Stimulated activated CD8-positive, alpha-beta memory T cell treated with anti-CD3 and anti-CD28 coated beads, Interleukin-7, amount 100 ng/mL, for 24 hours (primary cell): ENCODE data around the gene CACNA1I.
"Not testable (repeated sequence)": the region's sequence is repeated elsewhere in the genome, so short reads cannot be mapped to it uniquely, and the experiment has no call there.

Experiments
- DNase-seq: peaks from one replicate; pipeline ENCODE4 v3.0.0-alpha.2; 2020; ENCODE audit warnings: low read depth

Gene CACNA1I

GRCh38 chr22:39570665-39571064, at the start of gene CACNA1I:
Gene CACNA1I, plus strand, starts transcription at chr22:39570753. Its CDS starts 0 bp downstream, at chr22:39570753.
- no peak for DNase-seq

DNA sequence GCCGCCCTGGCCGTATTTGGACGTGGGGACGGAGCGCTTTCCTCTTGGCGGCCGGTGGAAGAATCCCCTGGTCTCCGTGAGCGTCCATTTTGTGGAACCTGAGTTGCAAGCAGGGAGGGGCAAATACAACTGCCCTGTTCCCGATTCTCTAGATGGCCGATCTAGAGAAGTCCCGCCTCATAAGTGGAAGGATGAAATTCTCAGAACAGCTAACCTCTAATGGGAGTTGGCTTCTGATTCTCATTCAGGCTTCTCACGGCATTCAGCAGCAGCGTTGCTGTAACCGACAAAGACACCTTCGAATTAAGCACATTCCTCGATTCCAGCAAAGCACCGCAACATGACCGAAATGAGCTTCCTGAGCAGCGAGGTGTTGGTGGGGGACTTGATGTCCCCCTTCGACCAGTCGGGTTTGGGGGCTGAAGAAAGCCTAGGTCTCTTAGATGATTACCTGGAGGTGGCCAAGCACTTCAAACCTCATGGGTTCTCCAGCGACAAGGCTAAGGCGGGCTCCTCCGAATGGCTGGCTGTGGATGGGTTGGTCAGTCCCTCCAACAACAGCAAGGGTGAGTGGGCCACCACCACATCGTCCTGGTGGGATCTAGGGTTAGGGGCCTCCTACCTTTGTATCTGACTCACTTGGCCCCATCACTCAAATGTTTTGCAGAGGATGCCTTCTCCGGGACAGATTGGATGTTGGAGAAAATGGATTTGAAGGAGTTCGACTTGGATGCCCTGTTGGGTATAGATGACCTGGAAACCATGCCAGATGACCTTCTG, 49.3 kb upstream of the CACNA1I start:
- DNase-seq: not testable (repeated sequence)

DNA sequence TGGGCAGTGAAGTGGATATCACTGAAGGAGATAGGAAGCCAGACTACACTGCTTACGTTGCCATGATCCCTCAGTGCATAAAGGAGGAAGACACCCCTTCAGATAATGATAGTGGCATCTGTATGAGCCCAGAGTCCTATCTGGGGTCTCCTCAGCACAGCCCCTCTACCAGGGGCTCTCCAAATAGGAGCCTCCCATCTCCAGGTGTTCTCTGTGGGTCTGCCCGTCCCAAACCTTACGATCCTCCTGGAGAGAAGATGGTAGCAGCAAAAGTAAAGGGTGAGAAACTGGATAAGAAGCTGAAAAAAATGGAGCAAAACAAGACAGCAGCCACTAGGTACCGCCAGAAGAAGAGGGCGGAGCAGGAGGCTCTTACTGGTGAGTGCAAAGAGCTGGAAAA, 48.5 kb upstream of the CACNA1I start:
- DNase-seq: not testable (repeated sequence)

GRCh38 chr22:39522567-39523300, 47.8 kb upstream of the CACNA1I start:
- no peak for DNase-seq

DNA sequence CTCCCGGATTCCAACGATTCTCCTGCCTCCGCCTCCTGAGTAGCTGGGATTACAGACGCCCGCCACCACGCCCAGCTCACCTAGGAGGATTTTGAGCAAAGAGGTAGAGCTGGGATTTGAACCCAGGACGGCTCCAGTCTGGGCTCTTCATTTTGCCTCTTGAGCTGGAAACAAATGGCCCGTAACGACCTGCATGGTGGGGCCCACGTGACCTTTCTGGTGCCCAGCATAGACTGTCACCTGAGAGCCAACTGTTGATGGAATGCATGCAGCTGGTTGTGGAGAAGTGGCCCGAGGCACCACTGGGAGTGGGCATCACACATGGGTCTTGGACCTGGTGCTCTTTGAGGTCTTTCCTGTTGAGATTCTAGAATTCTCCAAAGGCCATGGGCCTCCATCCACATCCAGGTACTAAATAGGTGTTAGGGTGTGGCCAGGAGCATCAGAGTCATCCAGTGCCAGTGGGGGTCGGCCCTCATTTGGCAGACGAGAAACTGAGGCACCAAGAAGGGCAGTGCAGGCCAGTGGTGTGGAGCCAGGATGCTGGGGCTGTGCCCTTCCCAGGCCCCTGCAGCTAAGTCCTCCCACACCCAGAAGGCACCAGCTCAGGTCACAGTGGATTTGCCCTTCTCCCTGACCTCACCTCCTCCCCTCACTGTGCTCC, 46.3 kb upstream of the CACNA1I start:
- no peak for DNase-seq

DNA sequence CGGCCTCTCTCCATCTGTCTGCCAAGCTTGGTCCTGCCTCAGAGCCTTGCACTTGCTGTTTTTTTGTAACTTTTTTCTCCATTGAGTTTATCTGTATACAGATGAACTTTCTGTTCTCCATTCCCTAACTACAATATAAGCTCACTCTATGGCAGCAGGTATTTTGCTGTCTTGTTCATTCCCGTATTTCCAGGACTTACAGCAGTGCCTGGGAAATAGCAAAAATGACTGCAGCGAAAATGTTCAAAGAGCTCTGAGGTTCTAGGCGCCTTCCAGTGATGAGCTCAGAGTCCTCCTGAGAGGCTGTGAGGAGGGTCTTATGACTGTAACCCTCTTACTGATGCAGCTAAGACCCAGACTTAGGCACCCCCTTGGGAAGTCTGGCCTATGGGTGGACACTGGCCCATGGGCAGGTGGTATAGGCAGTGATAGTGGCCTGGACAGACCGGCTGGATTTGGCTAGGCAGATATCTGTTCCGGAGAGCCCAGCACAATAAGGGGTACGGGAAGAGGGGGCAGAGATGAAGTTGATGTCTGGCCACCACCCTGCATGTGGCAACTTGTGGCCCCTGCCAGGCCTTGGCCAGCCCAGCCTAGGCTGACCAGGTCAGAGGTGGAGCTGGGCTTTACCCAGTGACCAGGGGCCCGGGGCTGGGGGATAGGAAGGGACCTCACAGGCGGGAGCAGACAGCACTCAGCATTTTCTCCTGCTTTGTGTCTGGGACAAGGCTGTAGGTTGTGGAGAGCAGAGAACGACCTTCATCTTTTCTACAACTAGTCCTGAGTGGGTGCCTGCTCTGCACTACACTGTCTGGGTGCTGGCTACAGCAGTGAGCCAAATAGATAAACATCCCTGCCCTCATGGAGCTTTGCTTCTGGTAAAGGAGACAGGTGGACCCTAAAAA, 45.5 kb upstream of the CACNA1I start:
- DNase-seq: no peak

DNA sequence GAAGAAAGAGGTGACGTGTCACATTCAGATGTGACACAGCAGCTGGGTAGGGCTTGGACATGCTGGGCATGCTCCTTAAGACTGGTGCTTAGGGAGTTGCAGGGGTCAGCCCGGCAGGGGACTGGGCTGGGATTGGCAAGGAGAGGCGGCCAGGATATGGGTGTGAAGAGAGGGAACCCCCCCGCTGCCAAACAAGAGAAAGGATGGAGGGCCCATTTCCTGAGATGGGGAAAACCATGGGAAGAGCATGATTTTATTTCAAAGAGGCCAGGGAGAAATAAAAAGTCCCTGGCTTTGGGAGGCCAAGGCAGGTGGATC, 44.9 kb upstream of the CACNA1I start:
- DNase-seq: no peak

DNA sequence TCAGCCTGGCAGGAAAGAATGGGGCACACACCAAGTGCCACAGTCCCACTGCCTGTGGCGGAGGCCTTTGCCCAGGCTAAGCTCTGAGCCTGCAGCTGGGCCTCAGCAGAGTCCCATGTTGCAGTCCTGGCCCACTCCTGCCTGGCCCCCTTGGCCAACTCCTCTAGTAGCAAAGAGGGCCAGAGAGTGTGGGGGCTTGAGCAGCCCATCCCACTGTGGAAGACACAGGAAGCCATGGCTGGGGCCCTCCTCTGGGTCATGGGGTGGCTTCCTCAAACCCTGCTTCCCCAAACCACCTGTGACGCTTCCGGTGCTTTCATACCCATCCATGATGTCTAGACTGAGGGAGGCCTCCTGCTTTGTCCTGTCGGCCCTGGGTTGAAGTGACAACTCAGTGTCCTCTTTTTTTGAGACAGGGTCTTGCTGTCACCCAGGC, 43.8 kb upstream of the CACNA1I start:
- no peak for DNase-seq

DNA sequence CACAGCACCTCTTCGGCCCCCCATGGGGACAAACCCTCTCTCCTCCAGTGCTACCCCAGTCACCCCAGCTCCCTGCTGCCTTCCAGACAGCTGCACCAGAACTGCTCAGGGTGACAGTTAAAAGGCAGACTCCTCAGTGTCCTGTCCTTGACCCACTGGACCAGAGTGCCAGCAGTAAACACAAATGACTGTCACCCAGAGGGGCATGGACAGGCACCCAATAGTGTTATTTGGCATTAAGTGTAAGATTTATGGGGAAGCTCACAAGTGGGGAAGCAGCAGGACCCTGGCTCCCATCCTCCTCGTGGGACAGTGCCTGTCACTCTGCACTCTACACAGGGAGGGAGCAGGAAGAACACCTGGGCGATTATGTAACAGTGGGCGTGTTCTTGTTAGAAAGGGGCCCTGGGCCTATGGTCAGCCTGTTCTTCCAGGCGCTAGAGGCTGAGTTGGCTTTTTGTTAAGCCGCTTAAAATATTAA, 43.0 kb upstream of the CACNA1I start:
- no peak for DNase-seq

- no peak for DNase-seq
Measured at GRCh38 chr22:39528080-39528661, 42.4 kb upstream of the CACNA1I start.

DNA sequence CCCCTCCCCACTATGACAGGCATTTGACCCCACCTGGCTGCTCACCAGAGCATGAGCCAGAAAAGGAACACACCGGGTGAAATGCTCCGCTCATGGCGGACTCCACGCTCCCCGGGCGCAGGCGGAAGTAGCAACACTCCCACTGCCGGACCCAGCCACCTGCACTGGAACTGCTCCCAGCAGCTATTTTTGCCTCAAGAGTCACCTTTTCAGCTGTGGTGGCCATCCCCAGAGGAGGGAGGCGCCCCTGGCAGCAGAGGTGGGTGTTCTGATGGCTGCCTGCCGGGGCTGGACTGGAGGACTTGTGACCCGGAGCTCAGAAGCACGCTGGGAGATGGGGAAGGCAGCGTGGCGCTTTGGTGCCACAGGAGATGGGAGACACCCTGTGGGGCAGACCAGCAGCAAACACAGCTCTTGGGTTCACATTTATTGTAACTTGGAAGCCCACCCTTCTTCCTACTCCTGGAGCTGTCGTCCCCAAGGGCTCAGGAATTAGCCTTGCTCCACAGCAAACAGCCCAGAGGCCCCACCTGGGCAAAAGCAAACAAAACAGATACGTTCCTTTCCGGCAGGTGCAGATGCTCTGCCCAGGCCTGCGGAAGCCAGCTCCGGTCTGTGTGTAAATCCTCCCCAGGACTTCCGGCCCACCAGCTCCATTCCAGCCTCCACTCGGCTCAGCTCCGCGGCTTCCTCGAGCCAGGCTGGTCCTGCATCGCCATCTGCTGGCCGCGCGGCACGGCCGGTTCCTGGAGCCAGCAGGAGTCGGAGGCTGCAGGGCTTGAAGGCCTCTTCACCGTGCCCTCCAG, 41.7 kb upstream of the CACNA1I start:
- peak; percentile 75 for DNase-seq

DNA sequence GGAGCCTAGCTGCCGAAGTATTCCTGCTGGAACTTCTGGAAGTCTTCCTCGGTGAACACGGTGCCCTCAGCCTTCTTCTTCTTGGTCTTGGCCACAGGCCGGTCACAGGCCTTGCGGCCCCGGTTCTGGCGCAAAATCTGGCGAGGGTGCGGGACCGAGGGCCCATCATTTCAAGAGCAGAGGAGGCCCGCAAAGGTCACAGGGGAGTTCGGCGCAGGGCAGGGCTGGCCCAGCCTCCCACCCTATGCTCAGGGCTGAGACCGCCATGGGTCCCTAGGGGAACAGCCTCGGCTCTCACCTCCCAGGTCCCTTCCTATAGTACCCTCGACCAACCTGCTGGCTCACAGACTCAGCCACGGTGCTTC, 41.1 kb upstream of the CACNA1I start:
- DNase-seq: no peak

DNA sequence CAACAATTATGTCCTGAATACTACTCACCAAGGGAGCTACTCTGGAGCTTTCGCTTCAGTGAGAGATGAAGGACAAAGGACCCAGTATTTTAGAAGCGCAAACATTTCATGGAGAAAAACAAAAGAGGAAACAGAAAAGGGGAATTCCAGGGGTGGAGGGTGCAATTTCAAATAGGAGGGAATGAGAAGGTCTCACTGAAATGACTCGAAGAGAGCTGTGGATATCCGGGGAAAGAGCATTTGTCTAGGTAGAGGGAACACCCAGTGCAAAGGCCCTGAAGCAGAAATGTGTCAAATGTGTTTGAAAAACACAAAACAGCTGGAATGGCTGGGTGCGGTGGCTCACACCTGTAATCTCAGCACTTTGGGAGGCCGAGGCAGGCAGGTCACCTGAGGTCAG, 40.4 kb upstream of the CACNA1I start:
- DNase-seq: no peak

DNA sequence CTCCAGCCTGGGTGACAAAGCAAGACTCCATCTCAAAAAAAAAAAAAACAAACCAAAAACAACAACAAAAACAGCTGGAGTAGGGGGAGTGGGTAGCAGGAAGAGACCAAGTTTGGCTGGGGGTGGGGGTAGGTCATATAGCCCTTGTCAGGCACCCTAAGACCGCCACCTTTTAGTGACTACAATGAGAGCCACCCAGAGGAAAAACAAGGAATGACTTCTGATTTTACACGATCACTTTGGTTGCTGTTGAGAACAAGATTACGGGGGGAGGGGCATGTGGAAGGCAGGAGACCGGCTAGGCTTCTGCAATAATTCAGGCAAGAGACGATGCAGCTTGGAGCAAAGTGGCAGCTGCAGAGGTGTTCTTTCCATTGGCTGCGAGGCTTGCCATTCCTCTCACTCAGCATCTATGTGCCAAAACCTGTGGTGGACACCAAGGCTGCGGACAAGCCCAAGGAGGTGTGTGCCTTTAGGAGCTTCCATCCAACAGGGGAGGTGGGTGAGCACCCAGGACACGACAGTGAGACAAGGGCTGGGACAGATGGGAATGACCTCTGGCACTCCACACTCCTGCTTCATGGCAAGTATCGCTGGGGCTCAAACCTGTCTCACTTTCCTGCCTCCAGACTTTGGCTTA, 39.7 kb upstream of the CACNA1I start:
- no peak for DNase-seq

DNA sequence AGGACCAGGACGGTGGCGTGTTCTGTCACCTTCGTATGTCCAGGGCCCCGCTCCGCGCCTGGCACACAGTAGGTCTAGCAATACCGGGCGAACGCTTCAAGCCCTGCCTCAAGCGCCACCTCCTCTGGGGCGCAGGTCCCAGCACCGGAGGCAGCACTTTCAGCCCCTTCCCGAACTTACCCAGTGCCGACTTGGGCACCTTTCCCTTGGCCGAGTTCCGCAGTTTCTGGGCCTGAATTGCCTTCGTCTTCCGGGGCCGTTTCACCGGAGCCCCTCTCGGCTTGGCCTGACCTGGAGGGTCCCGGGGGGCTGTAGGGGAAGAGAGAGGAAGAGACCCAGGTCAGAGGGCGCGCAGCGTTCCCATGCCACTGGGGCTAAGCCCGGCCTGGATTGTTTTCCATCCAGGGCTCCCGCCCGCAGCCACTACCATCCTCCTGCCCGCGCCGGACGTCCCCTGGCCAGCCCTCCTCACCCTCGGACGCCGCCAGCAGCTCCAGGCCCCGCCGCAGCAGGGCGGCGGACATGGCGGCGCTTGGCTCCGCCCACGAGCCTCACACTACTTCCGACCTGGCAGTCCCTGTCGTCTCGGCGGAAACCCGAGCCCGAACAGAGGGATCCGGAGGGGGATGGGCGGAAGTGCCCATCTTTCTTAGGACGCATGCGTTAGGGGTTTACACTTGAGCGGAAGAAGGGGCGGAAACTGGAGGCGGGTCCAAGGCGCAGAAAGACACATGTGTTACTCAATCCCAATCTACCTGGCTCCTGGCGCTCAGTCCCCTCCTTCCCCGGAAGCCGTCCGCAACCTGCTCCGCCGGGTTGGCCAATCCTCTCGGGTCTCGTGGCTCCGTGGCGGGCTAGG, 38.1 kb upstream of the CACNA1I start, which contains the start of gene RPS19BP1:
Gene RPS19BP1, minus strand, starts transcription at position 534 of the 859 bp plus-strand sequence. Its CDS starts 10 bp downstream, at position 524.
- peak; percentile 98 for DNase-seq

DNA sequence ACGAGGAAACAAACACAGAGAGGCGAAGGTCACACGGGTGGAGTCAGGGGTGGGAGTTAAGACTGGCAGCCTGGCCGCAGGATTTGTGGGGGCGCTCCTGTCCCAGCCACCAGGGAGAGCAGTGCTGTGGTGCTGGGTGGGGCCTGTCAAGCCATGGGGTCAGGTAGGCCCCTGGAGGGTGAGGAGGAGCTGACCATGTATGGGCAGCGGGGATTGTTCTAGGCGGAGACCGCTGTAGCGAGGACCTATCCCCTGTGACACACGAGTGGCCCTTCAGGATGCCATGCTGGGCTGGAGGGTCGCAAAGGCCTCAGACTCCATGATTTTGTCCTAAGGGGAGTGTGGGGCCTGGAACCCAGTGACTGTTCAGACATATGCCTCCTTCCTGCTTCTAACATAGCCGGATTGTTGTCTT, 36.5 kb upstream of the CACNA1I start:
- no peak for DNase-seq

GRCh38 chr22:39534591-39535356, 35.8 kb upstream of the CACNA1I start:
- peak; percentile 79 for DNase-seq

DNA sequence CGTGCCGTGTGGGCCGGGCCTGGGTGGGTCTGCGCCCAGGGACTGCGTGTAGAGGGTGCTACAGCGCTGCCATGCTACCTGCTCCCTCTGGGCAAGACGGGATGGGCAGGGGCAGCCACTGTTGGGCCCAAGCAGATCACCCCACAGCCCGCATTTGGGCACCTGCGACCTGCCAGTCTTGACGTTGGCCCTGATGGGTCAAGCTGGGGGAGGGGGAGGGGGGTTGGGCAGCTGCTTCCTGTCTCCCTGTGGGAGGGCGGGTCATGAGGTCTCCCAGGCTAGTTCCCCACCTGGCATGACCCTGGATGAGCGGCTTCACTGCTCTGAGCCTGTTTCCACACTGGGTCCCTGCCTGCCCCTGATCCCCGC, 35.2 kb upstream of the CACNA1I start:
- no peak for DNase-seq
